Sigmoid colon (tissue), 4 donors: ENCODE results near the gene NBDY.

Source experiments
- CTCF ChIP-seq, 4 experiments: fragments of 450-650 bp in 3 of 4; fragments of 200-600 bp in 1 of 4; IDR thresholded peaks; one replicate each; pipeline ENCODE4 v1.5.1; 2016 to 2019; ENCODE audit warnings: antibody characterized with exemption in 4 of 4, mild to moderate bottlenecking in 3 of 4, moderate library complexity in 2 of 4
- EP300 ChIP-seq, 4 donors: sonication (generic); formaldehyde crosslinking; IDR thresholded peaks; one replicate each; pipeline ENCODE4 v1.6.1; 2017; ENCODE audit warnings: antibody characterized with exemption in 4 of 4
- POLR2A ChIP-seq, 2 donors: fragments of 450-650 bp; IDR thresholded peaks; one replicate each; pipeline ENCODE4 v1.6.1; 2016; ENCODE audit warnings: antibody characterized with exemption in 2 of 2, mild to moderate bottlenecking in 2 of 2, moderate library complexity in 2 of 2
- POLR2AphosphoS5 ChIP-seq, 4 donors: sonication (generic); formaldehyde crosslinking; IDR thresholded peaks; one replicate each; pipeline ENCODE4 v1.6.1; 2017; ENCODE audit warnings: antibody characterized with exemption in 4 of 4

GRCh38 chrX:56728752-56729151 lies 291 bp upstream of the NBDY start:
- TF ChIP-seq CTCF (IDR thresholded peaks at IDR 0.05) (no peak), POLR2A (IDR thresholded peaks at IDR 0.05) (no peak), POLR2AphosphoS5 (IDR thresholded peaks at IDR 0.05) (no peak), EP300 (IDR thresholded peaks at IDR 0.05) (no peak)
